ENCODE results near the gene ZFP3.
"Not testable (repeated sequence)": the region's sequence is repeated elsewhere in the genome, so short reads cannot be mapped to it uniquely, and the experiment has no call there.

Gene ZFP3

GRCh38 chr17:5126719-5127488, 48.6 kb downstream of the ZFP3 start:
- DNase-seq = no peak

- DNase-seq = no peak
Measured at GRCh38 chr17:5127910-5128309, 49.6 kb downstream of the ZFP3 start.

- DNase-seq = not testable (repeated sequence)
Measured at GRCh38 chr17:5128387-5128786, 50.1 kb downstream of the ZFP3 start.

GRCh38 chr17:5128905-5129535, 50.8 kb downstream of the ZFP3 start:
- DNase-seq = no peak

DNA sequence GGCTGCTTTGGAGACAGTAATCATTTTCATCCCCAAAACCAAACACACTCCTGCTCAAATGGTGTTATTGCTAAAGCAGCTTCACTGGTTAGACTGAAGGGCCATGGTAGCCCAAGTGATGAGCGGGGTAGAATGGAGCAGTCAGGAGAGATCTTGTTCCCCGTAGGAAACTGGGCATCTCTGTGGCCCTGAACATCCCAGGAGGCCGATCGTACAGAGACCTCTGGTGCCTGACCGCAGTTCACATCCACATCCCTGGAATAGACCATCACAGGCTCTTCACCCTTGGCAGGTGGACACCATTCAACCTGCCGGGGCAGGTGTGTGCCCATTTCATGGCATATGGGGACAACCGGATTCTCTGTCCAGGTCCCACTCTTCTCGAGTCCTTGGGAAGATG, 51.5 kb downstream of the ZFP3 start:
- DNase-seq = not testable (repeated sequence)

DNA sequence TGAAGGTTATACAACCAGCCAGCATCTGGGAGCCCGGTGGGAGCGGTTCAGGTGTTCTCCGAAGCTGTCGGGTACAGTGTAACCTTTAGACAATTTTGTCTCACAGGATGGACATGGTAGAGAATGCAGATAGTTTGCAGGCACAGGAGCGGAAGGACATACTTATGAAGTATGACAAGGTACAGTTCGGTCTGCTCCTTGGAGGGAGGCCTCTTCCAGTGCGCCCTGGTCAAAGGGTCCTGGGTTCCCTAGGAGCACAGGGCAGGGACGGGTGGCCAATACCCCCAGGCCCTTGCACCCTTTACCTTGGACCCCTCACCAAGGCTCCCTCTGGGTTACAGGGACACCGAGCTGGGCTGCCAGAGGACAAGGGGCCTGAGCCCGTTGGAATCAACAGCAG, 52.0 kb downstream of the ZFP3 start:
- DNase-seq = not testable (repeated sequence)

DNA sequence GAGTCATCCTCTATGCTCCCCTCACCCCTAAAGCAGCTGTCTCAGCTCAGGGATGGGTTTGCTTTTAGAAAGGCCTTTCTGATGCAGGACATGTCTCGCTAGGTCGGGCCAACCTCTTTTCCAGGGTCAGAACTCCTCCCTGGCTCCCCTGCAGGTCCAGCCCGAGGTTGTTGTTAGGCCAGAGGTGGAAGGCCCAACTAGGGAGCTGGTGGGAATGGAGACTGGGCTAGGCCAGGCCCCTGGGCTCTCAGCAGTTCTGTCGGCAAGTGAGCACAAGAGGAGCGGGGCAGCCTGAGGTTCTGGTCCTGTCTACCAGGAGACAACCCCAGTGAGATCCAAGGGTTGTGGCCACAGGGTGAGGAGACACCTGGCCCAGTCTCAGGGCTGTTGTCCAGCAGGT, 52.4 kb downstream of the ZFP3 start:
- not testable (repeated sequence) for DNase-seq

- DNase-seq = no peak
Measured at GRCh38 chr17:5131146-5131715, 53.0 kb downstream of the ZFP3 start.

DNA sequence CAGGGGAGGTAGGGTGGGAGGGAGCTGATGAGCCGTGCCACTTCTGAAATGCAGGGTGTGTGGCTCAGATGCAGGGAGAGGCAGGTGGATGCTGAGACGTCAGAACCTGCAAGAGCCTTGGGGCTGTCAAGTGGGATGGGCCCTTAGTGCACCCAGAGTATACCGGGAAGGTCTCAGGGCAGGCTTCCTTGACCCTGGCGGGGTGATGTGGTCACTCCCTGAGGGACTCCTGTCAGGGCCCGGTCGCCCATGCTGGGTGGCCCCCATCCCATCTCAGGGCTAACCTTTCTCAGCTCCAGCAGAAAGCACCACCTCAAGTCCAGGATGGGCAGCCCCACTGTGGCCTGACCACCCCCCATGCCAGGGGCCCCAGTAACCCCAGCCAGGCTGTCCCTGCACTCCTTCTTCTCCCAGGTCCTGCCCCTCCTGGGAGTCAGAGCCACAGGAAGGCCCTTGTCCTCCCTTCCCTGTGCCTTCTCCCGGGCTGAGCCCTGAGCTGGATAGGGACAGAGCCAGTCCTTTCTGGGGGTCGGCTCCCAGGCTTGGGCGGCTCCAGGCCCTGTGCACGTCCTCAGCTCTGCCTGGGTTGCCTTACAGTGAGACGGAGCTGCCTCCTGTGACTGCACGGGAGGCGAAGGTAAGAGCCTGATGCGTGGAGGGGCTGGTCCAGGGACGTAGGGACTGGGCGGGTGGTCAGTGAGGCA, 53.7 kb downstream of the ZFP3 start:
- DNase-seq = not testable (repeated sequence)

GRCh38 chr17:5132503-5133225, 54.4 kb downstream of the ZFP3 start:
- not testable (repeated sequence) for DNase-seq

DNA sequence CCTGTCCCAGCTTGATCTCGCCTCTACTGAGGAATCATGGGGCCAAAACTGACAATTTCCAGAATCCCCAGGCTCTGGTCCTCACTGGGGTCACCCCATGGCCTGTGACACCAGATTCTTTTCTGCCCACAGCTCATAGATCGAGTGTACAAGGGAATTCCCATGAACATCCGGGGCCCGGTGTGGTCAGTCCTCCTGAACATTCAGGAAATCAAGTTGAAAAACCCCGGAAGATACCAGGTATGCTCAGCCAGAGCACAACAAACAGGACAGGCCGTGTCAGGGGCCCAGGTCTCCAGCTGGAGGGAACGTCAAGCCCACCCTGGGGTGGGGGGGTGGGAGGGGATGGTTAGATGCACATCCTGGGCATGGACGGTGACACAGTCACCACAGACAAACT, 55.0 kb downstream of the ZFP3 start:
- no peak for DNase-seq

DNA sequence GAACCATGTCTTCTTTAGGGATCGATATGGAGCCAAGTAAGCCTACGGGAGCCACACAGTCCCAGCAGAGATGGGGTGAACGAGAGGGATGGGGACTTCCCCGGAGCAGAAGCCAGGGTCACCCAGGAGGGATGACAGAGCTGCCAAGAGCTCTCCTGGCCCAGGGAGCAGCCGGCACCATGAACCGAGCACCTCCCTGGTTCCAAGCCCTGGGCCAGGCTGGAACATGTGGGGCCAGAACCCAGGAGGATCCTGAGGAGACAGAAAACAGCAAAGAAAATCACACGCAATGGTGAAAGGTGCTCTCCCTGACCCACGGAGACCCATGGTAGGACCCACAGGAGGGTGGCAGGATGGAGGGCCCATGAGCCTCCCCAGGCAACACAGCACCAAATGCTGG, 55.7 kb downstream of the ZFP3 start:
- not testable (repeated sequence) for DNase-seq

DNA sequence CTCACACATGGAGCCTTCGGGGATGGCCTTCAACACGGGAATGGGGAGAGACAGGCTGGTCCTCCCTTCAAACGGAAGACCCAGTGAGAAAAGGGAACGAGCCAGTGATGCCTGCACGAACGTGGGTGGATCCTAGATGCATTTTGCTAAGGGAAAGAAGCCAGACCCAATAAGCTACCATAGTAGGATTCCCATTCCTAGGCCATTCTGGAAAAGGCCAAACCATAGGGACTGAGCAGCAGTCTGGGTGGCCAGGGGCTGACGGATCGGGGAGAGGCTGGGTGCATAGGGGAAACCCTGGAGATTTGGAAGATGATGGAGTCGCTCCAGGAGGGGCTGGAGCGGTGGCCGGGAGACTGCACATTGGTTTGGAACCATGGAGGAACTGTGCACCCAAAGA, 56.3 kb downstream of the ZFP3 start:
- not testable (repeated sequence) for DNase-seq

DNA sequence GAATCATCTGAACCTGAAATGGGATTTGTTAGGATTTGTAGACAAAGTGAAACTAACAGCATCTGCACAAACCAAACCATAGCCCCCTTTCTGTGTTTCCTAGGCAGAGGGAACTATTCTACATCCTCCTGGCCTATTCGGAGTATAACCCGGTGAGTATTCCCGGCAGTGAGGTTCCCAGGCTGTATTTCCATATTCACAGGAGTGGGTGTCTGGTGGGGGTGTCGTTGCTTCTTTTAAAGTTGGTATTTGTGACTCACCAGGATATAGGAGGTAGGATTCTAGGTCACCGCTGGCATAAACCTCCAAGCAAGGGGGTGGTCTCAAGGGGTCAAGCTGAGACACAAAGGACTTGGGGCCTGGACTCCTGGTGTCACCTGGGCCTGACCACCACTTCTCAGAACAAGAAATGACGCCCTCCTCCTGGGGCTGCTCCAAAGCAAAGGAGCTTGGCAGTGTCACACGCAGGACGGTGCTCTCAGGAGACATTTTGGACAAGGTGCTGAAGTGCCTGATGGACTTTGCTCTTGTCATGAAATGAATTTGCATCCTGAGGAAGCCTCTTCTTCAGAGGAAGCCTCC, 57.0 kb downstream of the ZFP3 start:
- DNase-seq = not testable (repeated sequence)

- no peak for DNase-seq
Measured at GRCh38 chr17:5135726-5136579, 57.7 kb downstream of the ZFP3 start.

DNA sequence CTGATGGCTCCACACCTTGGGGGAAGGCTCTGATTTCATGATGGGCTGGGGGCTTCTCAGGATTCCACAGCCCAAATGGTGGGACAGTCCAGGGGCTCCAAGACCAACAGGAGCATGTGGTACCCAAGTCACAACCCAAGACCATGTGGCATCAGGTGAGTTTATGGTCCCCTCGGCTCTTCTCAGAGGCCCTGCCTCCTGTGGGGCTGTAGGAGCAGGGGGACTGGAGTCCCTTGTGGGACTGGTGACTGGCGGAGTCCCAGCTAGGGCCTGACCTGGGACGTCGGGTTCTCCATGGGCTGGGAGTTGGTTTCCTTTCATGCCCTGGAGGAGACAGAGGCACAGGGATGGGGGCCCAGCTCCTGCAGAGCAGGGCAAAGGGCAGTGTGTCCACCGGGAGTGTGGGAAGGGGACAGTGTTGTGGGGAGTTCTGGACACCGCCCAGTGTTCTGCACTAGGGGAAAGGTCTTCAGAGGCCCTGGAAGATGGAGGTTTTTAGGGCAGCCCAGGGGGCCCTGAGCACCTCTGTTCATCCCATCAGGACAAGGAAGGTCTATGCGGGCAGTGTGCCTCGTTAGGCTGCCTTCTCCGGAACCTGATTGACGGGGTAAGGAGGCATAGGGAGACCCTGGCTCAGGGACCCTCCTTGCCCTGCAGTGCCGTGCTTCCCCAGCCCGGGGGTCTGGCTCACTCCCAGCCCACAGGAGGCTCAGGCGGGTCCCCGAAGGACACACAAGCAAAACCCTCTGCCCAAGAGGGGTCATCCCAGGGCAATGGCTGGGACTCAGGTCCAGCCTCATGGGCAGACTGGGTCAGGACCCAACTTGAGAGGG, 58.5 kb downstream of the ZFP3 start:
- DNase-seq = not testable (repeated sequence)

DNA sequence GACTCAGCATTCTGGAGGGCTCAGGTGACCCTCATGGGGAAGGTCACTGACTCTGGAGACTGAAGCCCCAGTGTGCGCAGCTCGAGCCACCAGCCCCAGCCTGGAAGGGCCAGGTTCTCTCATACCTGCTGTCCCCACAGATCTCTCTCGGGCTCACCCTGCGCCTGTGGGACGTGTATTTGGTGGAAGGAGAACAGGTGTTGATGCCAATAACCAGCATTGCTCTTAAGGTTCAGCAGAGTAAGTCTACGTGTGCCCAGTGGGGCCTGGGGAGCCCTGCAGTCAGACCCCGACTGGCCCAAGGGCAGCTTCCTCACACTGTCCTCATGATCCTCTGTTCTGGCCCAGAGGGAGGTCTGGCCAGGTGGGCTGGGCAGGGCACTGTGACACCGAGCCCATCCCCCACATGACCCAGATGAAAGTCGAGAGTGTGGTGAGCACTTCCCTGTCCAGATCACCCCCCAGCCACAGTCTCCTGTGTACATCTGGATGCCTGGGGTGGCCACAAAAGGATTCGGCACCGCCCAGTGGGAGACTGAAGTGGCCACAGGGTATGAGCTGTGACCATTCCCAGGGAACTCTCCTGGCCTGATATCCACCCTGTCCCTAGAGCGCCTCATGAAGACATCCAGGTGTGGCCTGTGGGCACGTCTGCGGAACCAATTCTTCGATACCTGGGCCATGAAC, 59.4 kb downstream of the ZFP3 start:
- DNase-seq = not testable (repeated sequence)

GRCh38 chr17:5138198-5138544, 59.9 kb downstream of the ZFP3 start:
- DNase-seq = not testable (repeated sequence)

GRCh38 chr17:5138616-5139457, 60.6 kb downstream of the ZFP3 start:
- no peak for DNase-seq
